Measurements from ENCODE around the gene GPX4. TPM values are rescaled to one million over a fixed set of nuclear protein-coding genes. Genes with fewer than 3 reads are reported as not detected.

The GPX4 gene
- total and polyA plus RNA-seq, 2 donors (not counting 3 experiments of a cell fraction or from before 2014, with no cell fraction given): 469 to 1,136 TPM

GRCh38 chr19:1135454-1135853 lies 31.7 kb downstream of the GPX4 start:
- dilution Hi-C loops (cut with MboI; ENCODE audit: extremely low pct_ligation_motif_present, low sequenced_read_pairs) (no loop called here), intact Hi-C loops (cut with micrococcal nuclease) (no loop called here)
- H3K4me3 ChIP-seq (replicated peaks in 1 of 3; ENCODE audit: insufficient read depth in 1 of 3, low read depth in 1 of 3, low read length in 3 of 3): no peak overlapping the region
- H2AFZ ChIP-seq (ENCODE audit: low read depth, low read length): no peak overlapping the region
- H3K27ac ChIP-seq (ENCODE audit: insufficient read depth, low read depth, low read length): no peak overlapping the region
- no peaks in the 10 kb centered on the region for H3K27me3 ChIP-seq (ENCODE audit: control insufficient read depth in 2 of 2, insufficient read depth in 2 of 2, low read length in 2 of 2)
- ChIA-PET POLR2A (no interaction called here), CTCF (interaction anchor here (1.4 kb wide), 1 partner anchor 22 kb away, joined by 3 read pairs; no protein-coding TSS in a partner anchor)
- DNase-seq (ENCODE audit: low read depth, low spot score) (no peak), FAIRE-seq (no peak)
- no peaks in the 10 kb centered on the region for H4K20me1 ChIP-seq (replicated peaks; ENCODE audit: control insufficient read depth, extremely low read depth, insufficient read depth, low read length)
- H3K79me2 ChIP-seq (ENCODE audit: control insufficient read depth, insufficient read depth, low read length): peaks cover 21% of the 10 kb centered on the region
- no peaks in the 10 kb centered on the region for H3K36me3 ChIP-seq (ENCODE audit: control insufficient read depth in 2 of 2, extremely low read depth in 1 of 2, insufficient read depth in 2 of 2, low read length in 2 of 2)
- H3K4me2 ChIP-seq (ENCODE audit: insufficient read depth, low read length): no peak overlapping the region
- peaks cover 19% of the 10 kb centered on the region for H3K4me1 ChIP-seq (ENCODE audit: control insufficient read depth, extremely low read depth, insufficient read depth, low read length)
- no peaks in the 10 kb centered on the region for H3K9me1 ChIP-seq (replicated peaks; ENCODE audit: control insufficient read depth, extremely low read depth, insufficient read depth, low read length)
- H3K9me3 ChIP-seq (replicated peaks; ENCODE audit: control insufficient read depth, insufficient read depth, low read length): no peaks in the 10 kb centered on the region
- H3K9ac ChIP-seq (replicated peaks; ENCODE audit: extremely low read depth, insufficient read depth, low read length): no peak overlapping the region
- TF ChIP-seq MAX (IDR thresholded peaks at IDR 0.05; ENCODE audit: insufficient read depth, insufficient read length) (no peak), EZH2 (IDR thresholded peaks at IDR 0.05; ENCODE audit: borderline replicate concordance, low read depth, low read length, severe bottlenecking) (no peak), POLR2AphosphoS5 (IDR thresholded peaks at IDR 0.05; ENCODE audit: insufficient read depth, low read depth, low read length) (no peak), MYC (IDR thresholded peaks at IDR 0.05; ENCODE audit: low read depth, low read length) (no peak), GATA2 (IDR thresholded peaks at IDR 0.05; ENCODE audit: insufficient read depth, insufficient read length, low read depth, low read length) (no peak), POLR2A (IDR thresholded peaks at IDR 0.05; ENCODE audit: low read depth, low read length) (no peak), JUN (IDR thresholded peaks at IDR 0.05; ENCODE audit: borderline replicate concordance, insufficient read depth, insufficient read length, low read depth) (no peak), FOS (IDR thresholded peaks at IDR 0.05; ENCODE audit: borderline replicate concordance, insufficient read depth, low read length) (no peak)
- TF ChIP-seq, protein P1, sequence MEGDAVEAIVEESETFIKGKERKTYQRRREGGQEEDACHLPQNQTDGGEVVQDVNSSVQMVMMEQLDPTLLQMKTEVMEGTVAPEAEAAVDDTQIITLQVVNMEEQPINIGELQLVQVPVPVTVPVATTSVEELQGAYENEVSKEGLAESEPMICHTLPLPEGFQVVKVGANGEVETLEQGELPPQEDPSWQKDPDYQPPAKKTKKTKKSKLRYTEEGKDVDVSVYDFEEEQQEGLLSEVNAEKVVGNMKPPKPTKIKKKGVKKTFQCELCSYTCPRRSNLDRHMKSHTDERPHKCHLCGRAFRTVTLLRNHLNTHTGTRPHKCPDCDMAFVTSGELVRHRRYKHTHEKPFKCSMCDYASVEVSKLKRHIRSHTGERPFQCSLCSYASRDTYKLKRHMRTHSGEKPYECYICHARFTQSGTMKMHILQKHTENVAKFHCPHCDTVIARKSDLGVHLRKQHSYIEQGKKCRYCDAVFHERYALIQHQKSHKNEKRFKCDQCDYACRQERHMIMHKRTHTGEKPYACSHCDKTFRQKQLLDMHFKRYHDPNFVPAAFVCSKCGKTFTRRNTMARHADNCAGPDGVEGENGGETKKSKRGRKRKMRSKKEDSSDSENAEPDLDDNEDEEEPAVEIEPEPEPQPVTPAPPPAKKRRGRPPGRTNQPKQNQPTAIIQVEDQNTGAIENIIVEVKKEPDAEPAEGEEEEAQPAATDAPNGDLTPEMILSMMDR (IDR thresholded peaks at IDR 0.05; ENCODE audit: extremely low read depth in 1 of 2, insufficient read depth in 1 of 2, low read depth in 1 of 2, low read length in 2 of 2): no peak
- no TSS peak for BruUV-seq (replicated peaks)

Data from endothelial cell of umbilical vein (primary cell).